DND-41 (cell line): Measurements from ENCODE around the gene NDUFAF3.

ENCODE experiments used
- ATAC-seq: fragments of 200-7000 bp; cut with Tn5 transposase; 3 replicates; pipeline ENCODE4 v1.9.1; 2021; ENCODE audit warnings: low read depth; ENCODE audit not compliant: insufficient read depth
- DNase-seq: peaks from one replicate; pipeline ENCODE4 v3.0.0-alpha.2; 2020
- H2AFZ ChIP-seq: 2 replicates; pipeline ENCODE4 v1.6.0; 2012; ENCODE audit warnings: low read depth, low read length
- H3K27ac ChIP-seq: 2 replicates; pipeline ENCODE4 v1.5.1; 2012; ENCODE audit warnings: low read length, inconsistent platforms
- H3K27me3 ChIP-seq: fragments of 200-600 bp; sonication (generic); 2 replicates; pipeline ENCODE4 v1.6.0; 2012; ENCODE audit warnings: low read length, mild to moderate bottlenecking, inconsistent platforms; ENCODE audit not compliant: insufficient read depth, poor library complexity
- H3K36me3 ChIP-seq: 2 replicates; pipeline ENCODE4 v1.5.1; 2012; ENCODE audit warnings: low read length, inconsistent platforms; ENCODE audit not compliant: insufficient read depth
- H3K4me1 ChIP-seq: 2 replicates; pipeline ENCODE4 v1.5.1; 2012; ENCODE audit warnings: mild to moderate bottlenecking, low read length; ENCODE audit not compliant: insufficient read depth
- H3K4me2 ChIP-seq: 2 replicates; pipeline ENCODE4 v1.6.0; 2012; ENCODE audit warnings: mild to moderate bottlenecking, moderate library complexity, low read length, inconsistent platforms; ENCODE audit not compliant: insufficient read depth
- H3K4me3 ChIP-seq, 2 experiments: fragments of 200-600 bp in 1 of 2; shearing (Covaris generic) in 1 of 2; 2 replicates each; pipeline ENCODE4 v1.5.1; 2012 to 2016; ENCODE audit warnings: inconsistent platforms in 2 of 2, low read length in 2 of 2, mild to moderate bottlenecking in 2 of 2, low read depth in 1 of 2, moderate library complexity in 1 of 2
- H3K79me2 ChIP-seq: 2 replicates; pipeline ENCODE4 v1.6.0; 2012; ENCODE audit warnings: low read length, inconsistent platforms; ENCODE audit not compliant: insufficient read depth
- H3K9ac ChIP-seq: 2 replicates; pipeline ENCODE4 v1.6.0; 2012; ENCODE audit warnings: low read depth, mild to moderate bottlenecking, inconsistent platforms, low read length, moderate library complexity
- H3K9me3 ChIP-seq: 2 replicates; pipeline ENCODE4 v1.5.1; 2012; ENCODE audit warnings: low read length, moderate library complexity, mild to moderate bottlenecking, inconsistent platforms; ENCODE audit not compliant: insufficient read depth, severe bottlenecking
- H4K20me1 ChIP-seq: 2 replicates; pipeline ENCODE4 v1.6.0; 2012; ENCODE audit warnings: low read length; ENCODE audit not compliant: insufficient read depth
- CTCF ChIP-seq: IDR thresholded peaks from 2 replicates; pipeline ENCODE4 v1.5.1; 2012; ENCODE audit warnings: borderline replicate concordance, low read length, moderate library complexity, mild to moderate bottlenecking; ENCODE audit not compliant: poor library complexity, severe bottlenecking; ENCODE audit errors: extremely low read depth
- EZH2 ChIP-seq: IDR thresholded peaks from 3 replicates; pipeline ENCODE4 v1.6.1; 2012; ENCODE audit warnings: borderline replicate concordance, low read depth, mild to moderate bottlenecking, moderate library complexity, low read length, inconsistent platforms; ENCODE audit not compliant: severe bottlenecking

Gene NDUFAF3

GRCh38 chr3:49054344-49054862, 32.5 kb downstream of the NDUFAF3 start:
- Histone ChIP-seq H4K20me1 (peaks cover 15% of the 10 kb centered on the region; the same call in 1 of the 2 replicates), H3K4me1 (no peaks in the 10 kb centered on the region), H3K9ac (no peak overlapping the region), H2AFZ (no peak overlapping the region), H3K79me2 (peaks cover 51% of the 10 kb centered on the region), H3K4me2 (no peak overlapping the region), H3K9me3 (no peaks in the 10 kb centered on the region), H3K27me3 (no peaks in the 10 kb centered on the region), H3K27ac (no peak overlapping the region), H3K4me3 (no peak overlapping the region), H3K36me3 (peaks cover 86% of the 10 kb centered on the region)
- no peak for TF ChIP-seq CTCF
- no peak for TF ChIP-seq EZH2
- DNase-seq (no peak), ATAC-seq (no peak)

- no peaks in the 10 kb centered on the region for H3K4me1 ChIP-seq
- H3K36me3 ChIP-seq = peaks cover 83% of the 10 kb centered on the region
- ATAC-seq = 0 out of 3 replicates have a peak, but pooled peaks have one; percentile 17
- no peak overlapping the region for H3K4me3 ChIP-seq
- no peak for DNase-seq
- H3K9ac ChIP-seq = no peak overlapping the region
- peaks cover 50% of the 10 kb centered on the region for H3K79me2 ChIP-seq
- no peak overlapping the region for H2AFZ ChIP-seq
- TF ChIP-seq EZH2 = no peak
- no peak for TF ChIP-seq CTCF
- no peak overlapping the region for H3K27ac ChIP-seq
- H3K27me3 ChIP-seq = no peaks in the 10 kb centered on the region
- no peak overlapping the region for H3K4me2 ChIP-seq
- no peaks in the 10 kb centered on the region for H3K9me3 ChIP-seq
- H4K20me1 ChIP-seq = peaks cover 17% of the 10 kb centered on the region; the same call in 1 of the 2 replicates
Observed at GRCh38 chr3:49057268-49057667, 35.3 kb downstream of the NDUFAF3 start.

GRCh38 chr3:49058011-49058410, 36.1 kb downstream of the NDUFAF3 start:
- ATAC-seq (no peak), DNase-seq (no peak)
- H3K9ac ChIP-seq = no peak overlapping the region
- peaks cover 48% of the 10 kb centered on the region for H3K79me2 ChIP-seq
- TF ChIP-seq CTCF (no peak), EZH2 (no peak)
- no peak overlapping the region for H3K4me2 ChIP-seq
- H3K27ac ChIP-seq = no peak overlapping the region
- H4K20me1 ChIP-seq = peaks cover 17% of the 10 kb centered on the region; the same call in 1 of the 2 replicates
- no peaks in the 10 kb centered on the region for H3K9me3 ChIP-seq
- no peak overlapping the region for H2AFZ ChIP-seq
- no peaks in the 10 kb centered on the region for H3K27me3 ChIP-seq
- peaks cover 81% of the 10 kb centered on the region for H3K36me3 ChIP-seq
- H3K4me1 ChIP-seq = no peaks in the 10 kb centered on the region
- no peak overlapping the region for H3K4me3 ChIP-seq
